ENCODE measurements around the gene HGS. TPM values are rescaled to one million over a fixed set of nuclear protein-coding genes. Genes with fewer than 3 reads are reported as not detected.

Gene HGS
- total RNA-seq, 4 donors from 2014 or later = 51.5 to 90.5 (median 66.6) TPM

DNA sequence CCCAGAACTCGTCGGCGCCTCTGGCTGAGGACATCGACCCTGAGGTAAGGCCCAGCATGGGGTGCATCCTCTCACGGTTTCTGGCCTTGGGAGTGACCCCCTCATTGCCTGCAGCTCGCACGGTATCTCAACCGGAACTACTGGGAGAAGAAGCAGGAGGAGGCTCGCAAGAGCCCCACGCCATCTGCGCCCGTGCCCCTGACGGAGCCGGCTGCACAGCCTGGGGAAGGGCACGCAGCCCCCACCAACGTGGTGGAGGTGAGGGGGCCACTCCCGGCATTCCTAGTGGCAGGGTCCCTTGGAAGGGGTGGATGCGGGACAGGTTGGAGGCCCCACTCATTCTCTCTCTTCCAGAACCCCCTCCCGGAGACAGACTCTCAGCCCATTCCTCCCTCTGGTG, 11.0 kb downstream of the HGS start:
- Histone ChIP-seq H3K27ac (no peak overlapping the region), H3K4me3 (no peak overlapping the region), H3K36me3 (peaks cover 0 to 100% of the 10 kb centered on the region in 2 donors), H3K27me3 (no peaks in the 10 kb centered on the region), H3K4me1 (no peaks in the 10 kb centered on the region), H3K9me3 (no peaks in the 10 kb centered on the region)
- TF ChIP-seq POLR2AphosphoS5 (IDR thresholded peaks at IDR 0.05) (no peak), POLR2A (IDR thresholded peaks at IDR 0.05) (no peak), EP300 (IDR thresholded peaks at IDR 0.05) (no peak)
- TF ChIP-seq, protein P1, sequence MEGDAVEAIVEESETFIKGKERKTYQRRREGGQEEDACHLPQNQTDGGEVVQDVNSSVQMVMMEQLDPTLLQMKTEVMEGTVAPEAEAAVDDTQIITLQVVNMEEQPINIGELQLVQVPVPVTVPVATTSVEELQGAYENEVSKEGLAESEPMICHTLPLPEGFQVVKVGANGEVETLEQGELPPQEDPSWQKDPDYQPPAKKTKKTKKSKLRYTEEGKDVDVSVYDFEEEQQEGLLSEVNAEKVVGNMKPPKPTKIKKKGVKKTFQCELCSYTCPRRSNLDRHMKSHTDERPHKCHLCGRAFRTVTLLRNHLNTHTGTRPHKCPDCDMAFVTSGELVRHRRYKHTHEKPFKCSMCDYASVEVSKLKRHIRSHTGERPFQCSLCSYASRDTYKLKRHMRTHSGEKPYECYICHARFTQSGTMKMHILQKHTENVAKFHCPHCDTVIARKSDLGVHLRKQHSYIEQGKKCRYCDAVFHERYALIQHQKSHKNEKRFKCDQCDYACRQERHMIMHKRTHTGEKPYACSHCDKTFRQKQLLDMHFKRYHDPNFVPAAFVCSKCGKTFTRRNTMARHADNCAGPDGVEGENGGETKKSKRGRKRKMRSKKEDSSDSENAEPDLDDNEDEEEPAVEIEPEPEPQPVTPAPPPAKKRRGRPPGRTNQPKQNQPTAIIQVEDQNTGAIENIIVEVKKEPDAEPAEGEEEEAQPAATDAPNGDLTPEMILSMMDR (IDR thresholded peaks at IDR 0.05) = no peak
- 76% methylated on average over 4 of the region's 19 CpGs; no CpG with 5 or more reads in 1 of the 2 donors for WGBS, 2 donors (ENCODE audit: low coverage in 1 of 2)
- no peak for ATAC-seq

DNA sequence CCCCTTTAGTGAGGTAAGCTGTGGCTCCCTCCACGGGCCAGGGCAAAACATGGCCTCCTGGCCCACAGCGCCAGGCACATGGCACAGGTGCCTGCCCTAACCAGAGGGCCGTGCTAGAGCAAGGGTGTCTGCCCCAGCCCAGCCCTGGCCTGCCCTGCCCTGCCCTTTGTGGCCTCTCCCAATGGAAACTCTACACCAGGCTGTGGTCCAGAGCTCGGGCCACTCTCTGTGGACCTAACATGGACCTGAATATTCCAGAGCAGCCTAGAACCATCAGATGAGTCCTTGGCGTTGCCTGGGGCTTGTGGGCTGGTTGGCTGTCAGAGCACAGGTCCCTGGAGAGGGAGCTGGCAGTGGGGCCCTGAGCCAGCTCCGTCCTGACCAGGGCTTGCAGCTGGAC, 11.4 kb downstream of the HGS start:
- ATAC-seq = no peak
- no CpG with 5 or more reads among the region's 6 CpGs for WGBS, 2 donors (ENCODE audit: low coverage in 1 of 2)
- TF ChIP-seq POLR2AphosphoS5 (IDR thresholded peaks at IDR 0.05) = no peak
- TF ChIP-seq, protein P1 (IDR thresholded peaks at IDR 0.05) = no peak
- Histone ChIP-seq H3K9me3 (no peaks in the 10 kb centered on the region), H3K4me3 (no peak overlapping the region), H3K27me3 (no peaks in the 10 kb centered on the region), H3K27ac (no peak overlapping the region), H3K4me1 (no peaks in the 10 kb centered on the region), H3K36me3 (peaks cover 0 to 98% of the 10 kb centered on the region in 2 donors)

DNA sequence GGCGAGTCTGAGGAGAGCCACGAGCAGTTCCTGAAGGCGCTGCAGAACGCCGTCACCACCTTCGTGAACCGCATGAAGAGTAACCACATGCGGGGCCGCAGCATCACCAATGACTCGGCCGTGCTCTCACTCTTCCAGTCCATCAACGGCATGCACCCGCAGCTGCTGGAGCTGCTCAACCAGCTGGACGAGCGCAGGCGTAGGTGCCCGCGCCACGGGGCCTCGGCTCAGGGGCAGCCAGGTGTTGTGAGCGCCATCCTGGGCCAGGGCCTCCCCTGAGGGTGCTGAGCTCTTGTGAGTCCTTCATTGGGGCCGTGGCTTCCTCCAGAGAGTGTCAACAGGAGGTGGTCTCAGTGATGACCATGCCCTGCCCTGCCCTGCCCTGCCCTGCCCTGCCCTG, 12.0 kb downstream of the HGS start:
- H3K4me3 ChIP-seq = no peak overlapping the region
- WGBS, 2 donors (ENCODE audit: low coverage in 1 of 2) = no CpG with 5 or more reads among the region's 22 CpGs
- peaks cover 0 to 5% (median 0%) of the 10 kb centered on the region in 3 donors for H3K4me1 ChIP-seq
- no peak for ATAC-seq
- peaks cover 0 to 98% of the 10 kb centered on the region in 2 donors for H3K36me3 ChIP-seq
- no peaks in the 10 kb centered on the region for H3K9me3 ChIP-seq
- H3K27me3 ChIP-seq = no peaks in the 10 kb centered on the region
- TF ChIP-seq EP300 (IDR thresholded peaks at IDR 0.05) = no peak
- TF ChIP-seq, protein P1 (IDR thresholded peaks at IDR 0.05) = no peak
- no peak for TF ChIP-seq POLR2A (IDR thresholded peaks at IDR 0.05)
- TF ChIP-seq POLR2AphosphoS5 (IDR thresholded peaks at IDR 0.05) = no peak
- no peak overlapping the region for H3K27ac ChIP-seq

DNA sequence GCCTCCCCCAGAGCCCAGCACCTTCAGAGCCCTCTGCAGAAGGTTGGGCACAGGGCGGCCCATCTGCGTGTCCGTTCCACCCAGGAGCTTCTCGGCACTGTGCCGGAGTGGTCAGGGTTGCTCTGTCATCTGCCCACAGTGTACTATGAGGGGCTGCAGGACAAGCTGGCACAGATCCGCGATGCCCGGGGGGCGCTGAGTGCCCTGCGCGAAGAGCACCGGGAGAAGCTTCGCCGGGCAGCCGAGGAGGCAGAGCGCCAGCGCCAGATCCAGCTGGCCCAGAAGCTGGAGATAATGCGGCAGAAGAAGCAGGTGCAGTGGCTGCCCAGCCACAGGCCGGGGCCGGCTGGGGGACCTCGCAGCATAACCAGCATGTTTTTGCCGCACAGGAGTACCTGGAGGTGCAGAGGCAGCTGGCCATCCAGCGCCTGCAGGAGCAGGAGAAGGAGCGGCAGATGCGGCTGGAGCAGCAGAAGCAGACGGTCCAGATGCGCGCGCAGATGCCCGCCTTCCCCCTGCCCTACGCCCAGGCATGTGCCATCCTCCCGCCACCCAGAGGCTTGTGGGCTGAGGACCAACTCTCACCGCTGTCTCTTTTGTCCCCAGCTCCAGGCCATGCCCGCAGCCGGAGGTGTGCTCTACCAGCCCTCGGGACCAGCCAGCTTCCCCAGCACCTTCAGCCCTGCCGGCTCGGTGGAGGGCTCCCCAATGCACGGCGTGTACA, 12.6 kb downstream of the HGS start:
- TF ChIP-seq, protein P1 (IDR thresholded peaks at IDR 0.05) = no peak
- TF ChIP-seq POLR2AphosphoS5 (IDR thresholded peaks at IDR 0.05) (no peak), EP300 (IDR thresholded peaks at IDR 0.05) (no peak), POLR2A (IDR thresholded peaks at IDR 0.05) (no peak)
- no peak overlapping the region for H3K27ac ChIP-seq
- no peaks in the 10 kb centered on the region for H3K9me3 ChIP-seq
- H3K27me3 ChIP-seq = no peaks in the 10 kb centered on the region
- peaks cover 0 to 98% of the 10 kb centered on the region in 2 donors for H3K36me3 ChIP-seq
- 93% methylated on average over 3 of the region's 40 CpGs; no CpG with 5 or more reads in 1 of the 2 donors for WGBS, 2 donors (ENCODE audit: low coverage in 1 of 2)
- no peak for ATAC-seq
- no peak overlapping the region for H3K4me3 ChIP-seq
- peaks cover 0 to 11% (median 5%) of the 10 kb centered on the region in 3 donors for H3K4me1 ChIP-seq

Data from gastroesophageal sphincter (tissue), 4 donors.